Gastrocnemius medialis (tissue), 4 donors: ENCODE data around the gene IFITM5.

ENCODE experiments used
- CTCF ChIP-seq, 5 experiments: fragments of 450-650 bp in 3 of 5; fragments of 200-600 bp in 2 of 5; sonication (generic) in 2 of 5; IDR thresholded peaks in 4 of 5; conservative IDR thresholded peaks in 1 of 5; 1 replicate in 4 of 5; 2 replicates in 1 of 5; pipeline ENCODE4 v1.5.1; 2016 to 2019; ENCODE audit warnings: antibody characterized with exemption in 5 of 5, mild to moderate bottlenecking in 3 of 5, moderate library complexity in 3 of 5
- POLR2A ChIP-seq, 2 donors: fragments of 450-650 bp; IDR thresholded peaks; one replicate each; pipeline ENCODE4 v1.6.1; 2017; ENCODE audit warnings: antibody characterized with exemption in 2 of 2, mild to moderate bottlenecking in 2 of 2, moderate library complexity in 2 of 2

- no peak for TF ChIP-seq CTCF (IDR thresholded peaks at IDR 0.05 in 4 of 5, conservative IDR thresholded peaks at IDR 0.05 in 1 of 5)
- no peak for TF ChIP-seq POLR2A (IDR thresholded peaks at IDR 0.05)
Observed at GRCh38 chr11:253160-253885, 46.0 kb downstream of the IFITM5 start.
